ENCODE results near the gene RPS6KL1.
"Not testable (repeated sequence)": the region's sequence is repeated elsewhere in the genome, so short reads cannot be mapped to it uniquely, and the experiment has no call there.

The RPS6KL1 gene

DNA sequence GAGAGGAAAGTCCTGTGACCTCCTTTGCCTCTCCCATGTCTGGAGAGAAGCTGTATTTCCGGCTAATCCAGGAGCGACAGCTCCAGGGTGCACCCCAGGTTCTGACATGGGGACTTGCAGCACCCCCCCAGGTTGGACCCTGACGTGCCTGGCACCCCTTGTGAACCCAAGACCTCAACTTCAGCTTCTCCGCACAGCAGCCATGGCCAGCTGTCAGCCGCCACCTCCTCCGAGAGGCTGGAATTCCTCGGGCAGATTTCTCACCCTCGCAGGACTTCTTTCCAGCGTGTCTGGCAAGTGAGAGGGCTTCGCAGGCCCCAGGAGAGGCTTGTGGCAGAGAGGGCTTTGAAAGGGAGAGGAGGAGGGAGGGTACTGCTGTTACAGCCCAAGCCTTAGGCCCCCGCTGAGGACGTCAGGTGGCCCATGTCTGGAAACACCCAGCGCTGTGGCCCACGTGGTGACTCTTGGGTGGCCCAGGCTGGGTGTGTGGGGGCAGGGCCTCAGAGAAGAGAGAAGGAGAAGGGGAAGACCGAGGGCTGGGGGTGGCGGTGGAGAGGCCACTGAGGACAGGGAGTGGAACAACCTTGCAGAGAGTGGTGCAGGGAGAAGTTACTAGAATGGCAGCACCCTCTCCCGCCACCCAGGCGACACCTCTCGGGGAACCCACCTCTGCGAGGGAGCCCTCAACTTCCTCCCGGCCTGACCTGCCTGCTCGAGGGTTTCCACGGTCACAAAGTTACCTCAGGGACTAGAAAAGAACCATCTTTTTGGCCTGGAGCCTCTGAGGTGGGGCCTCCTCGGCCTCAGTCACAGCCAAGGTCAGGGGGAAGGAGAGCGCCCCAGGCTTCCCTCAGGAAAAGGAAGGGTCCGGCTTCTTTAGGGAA is 11.7 kb upstream of the RPS6KL1 start:
- DNase-seq (ENCODE audit: low read depth): no peak

DNA sequence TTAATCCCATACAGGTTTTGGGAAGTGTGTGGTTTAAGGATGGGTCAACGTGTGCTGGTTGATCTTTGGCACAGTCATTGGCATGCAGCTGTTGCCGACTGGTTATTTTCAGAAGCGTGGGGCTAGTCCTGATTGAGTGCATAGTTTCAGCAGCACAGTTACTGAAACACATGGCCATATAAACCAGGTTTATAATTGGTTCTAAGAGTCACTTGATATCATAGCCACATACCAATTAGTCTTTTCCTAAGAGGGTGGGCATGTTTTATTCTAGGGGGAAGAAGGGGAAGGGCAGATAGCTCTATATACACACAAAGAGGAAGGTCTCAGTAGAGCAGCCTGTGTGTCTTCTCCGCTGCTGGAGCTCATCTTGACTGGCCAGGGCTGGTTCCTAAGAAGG is 11.0 kb upstream of the RPS6KL1 start:
- DNase-seq (ENCODE audit: low read depth): no peak

DNA sequence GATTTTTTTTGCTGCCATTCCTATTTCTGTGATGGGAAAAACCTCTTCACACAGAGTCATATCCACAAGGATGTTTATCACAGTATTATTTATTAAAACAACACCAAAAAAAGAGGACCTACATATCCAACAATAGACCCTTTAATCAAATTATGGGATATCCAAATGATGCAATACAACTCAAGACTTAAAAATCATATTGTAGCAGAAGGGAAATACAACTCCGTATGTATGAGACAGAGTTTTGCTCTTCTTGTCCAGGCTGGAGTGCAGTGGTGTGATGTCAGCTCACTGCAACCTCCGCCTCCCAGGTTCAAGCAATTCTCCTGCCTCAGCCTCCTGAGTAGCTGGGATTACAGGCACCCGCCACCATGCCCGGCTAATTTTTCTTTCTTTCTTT is 9.9 kb upstream of the RPS6KL1 start:
- DNase-seq (ENCODE audit: low read depth): not testable (repeated sequence)

DNA sequence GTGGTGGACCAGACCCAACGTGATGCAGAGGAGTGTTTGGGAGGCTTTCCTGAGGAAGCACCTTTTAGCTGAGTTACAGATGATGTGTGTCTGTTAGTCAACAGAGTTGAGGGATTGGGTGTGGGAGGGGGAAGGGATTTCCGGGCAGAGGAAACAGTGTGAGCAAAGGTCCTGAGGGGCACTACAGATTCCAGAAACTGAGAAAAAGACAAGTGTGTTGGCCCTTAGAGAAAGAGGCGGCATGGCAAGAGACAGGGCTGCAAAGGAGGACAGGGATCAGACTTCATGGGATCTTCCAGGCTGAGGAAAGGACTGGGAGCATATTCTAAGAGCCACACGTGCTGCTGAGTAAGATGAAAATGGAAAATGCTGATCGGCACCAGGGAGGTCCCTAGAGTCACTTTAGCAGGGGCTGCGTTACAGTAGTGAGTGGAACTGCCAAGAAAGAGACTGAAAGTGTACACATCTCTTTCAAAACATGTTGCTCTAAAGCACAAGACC is 9.4 kb upstream of the RPS6KL1 start:
- DNase-seq (ENCODE audit: low read depth): no peak

DNA sequence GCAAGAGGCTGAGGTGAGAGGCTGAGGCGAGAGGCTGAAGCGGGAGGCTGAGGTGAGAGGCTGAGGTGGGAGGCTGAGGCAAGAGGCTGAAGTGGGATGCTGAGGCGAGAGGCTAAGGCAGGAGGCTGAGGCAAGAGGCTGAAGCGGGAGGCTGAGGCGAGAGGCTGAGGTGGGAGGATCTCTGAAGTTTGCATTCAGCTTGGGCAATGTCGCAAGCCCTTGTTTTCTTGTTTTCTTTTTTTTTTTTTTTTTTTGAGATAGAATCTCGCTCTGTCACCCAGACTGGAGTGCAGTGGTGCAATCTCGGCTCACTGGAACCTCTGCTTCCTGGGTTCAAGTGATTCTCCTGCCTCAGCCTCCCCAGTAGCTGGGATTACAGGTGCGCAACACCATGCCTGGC is 8.7 kb upstream of the RPS6KL1 start:
- DNase-seq (ENCODE audit: low read depth): not testable (repeated sequence)

DNA sequence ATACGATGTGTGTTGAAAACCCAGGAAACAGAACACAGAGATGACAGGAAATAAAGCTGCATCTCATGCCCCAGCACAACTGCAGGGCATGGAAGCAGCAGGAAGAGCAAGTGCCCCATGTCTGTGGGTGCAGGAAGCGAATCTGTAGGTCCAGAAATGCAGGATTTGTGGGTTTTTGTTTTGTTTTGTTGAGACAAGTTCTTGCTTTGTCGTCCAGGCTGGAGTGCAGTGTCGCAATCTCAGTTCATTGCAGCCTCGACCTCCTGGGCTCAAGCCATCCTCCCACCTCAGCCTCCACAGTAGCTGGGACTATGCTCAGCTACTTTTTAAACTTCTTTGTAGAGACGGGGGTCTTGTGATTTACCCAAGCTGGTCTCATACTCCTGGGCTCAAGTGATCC is 6.2 kb upstream of the RPS6KL1 start:
- DNase-seq (ENCODE audit: low read depth): no peak

DNA sequence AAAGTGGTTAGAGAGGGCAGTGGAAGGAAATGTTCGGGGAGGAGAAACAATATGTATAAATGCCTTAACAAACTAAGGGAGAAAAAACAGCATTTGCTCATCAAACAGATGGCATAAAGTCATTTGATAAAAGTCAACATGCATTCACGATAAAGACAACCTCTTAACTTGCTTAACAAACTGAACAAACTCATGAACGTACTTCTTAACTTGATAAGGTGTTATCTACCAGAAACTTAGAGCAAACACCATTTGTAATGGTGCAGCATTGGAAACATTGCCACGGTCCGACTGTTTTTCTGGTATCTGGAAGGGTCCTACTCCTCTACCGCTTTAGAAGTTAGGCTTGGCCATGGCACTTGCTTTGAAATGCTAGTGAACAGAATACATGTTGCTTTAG is 4.2 kb upstream of the RPS6KL1 start:
- no peak for DNase-seq (ENCODE audit: low read depth)

DNA sequence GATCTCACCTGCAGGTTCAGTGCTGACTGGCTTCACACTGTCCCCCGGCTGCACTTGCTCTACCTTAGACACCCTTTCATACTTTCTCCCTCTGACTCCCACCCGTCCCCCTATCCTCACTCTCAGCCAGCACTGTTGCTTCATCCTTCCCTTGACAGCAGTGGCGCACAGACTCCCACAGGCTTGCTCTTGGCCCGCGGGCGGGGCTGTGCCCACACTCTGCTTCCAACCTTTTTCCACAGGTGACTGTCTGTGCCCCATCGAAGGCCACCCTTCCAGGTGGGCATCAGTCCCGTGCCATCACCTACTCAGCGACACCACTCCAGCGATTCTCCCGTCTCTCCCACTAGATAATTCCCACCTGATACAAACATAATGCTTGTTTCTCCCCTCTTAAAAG is 1.0 kb upstream of the RPS6KL1 start:
- no peak for DNase-seq (ENCODE audit: low read depth)

DNA sequence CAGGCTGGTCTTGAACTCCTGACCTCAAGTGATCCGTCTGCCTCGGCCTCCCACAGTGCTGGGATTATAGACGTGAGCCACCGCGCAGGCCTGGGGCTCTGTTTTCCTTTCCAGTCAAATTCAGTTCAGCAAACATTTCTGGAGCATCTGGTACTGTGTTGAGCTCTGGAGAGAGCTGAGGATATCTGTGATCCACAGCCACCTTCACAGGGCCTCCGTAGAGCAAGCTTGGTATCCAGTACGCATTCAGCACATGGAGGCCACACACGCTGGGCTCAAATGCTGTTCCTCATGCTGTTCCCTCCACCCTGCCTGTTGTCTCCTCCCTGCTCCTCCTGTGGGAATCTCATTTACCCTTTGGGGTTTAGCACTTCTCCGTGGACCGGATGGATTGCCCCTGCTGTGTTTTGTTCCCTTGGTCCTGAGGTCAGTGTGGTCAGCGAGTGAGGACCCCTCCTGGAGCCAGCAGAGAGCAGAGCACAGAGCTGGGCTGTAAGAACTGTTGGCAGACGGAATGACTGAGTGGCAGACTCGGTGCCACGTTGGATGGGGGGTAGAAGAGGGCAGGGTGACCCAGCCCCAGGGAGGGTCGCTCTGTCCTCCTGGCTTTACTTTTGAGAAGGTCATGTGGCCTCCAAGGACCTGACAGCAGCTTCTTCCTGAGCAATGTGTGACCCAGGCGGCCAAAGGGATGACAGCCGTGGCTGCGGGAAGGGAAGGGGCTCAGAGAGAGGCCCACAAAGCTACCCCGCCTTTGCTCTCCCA is 891 bp downstream of the RPS6KL1 start:
- DNase-seq (ENCODE audit: low read depth): no peak

DNA sequence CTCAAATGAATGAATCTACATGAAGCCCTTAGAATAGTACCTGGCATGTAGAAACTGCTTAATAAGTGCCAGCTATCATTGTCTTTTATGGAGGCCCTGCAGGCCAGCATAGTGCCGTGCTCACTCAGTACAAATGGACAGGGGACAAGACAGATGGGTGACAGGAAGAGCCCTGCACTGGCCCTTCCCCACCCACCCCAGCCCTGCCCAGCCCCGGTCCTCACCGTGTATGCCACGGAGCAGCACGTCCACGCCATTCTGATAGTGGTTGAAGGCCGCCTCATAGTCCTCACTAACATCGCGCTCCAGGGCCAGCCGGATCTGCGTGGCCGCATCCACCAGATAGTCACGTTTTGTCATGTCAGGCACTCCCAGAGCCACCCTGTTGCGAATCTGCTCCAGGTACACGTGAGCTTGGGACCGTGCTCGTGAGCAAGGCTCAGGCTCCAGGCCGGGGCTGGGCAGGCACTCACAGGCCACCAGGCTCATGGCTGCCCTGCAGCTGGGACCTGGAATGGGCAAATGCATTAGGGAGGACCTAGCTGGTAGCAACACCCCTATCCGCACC is 1.9 kb downstream of the RPS6KL1 start:
- DNase-seq (ENCODE audit: low read depth): no peak

DNA sequence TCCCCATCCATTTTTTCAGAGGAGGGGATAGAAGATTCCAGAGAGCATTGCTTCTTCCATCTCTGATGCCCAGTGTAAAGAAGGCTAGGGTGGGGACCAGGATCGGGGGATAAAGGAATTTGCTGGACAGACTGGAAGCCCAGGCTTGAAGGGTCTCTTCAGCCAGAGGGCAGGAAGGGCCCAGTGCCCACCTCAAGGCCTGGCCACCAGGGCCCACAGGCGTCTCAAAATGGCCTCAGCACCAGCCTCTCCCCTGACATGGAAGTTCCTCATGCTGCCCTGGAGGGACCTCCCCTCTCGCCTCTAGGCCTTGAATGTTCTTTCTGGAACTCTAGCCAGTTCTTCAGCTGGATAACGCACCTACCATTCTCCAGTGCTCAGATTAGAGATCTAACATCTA is 2.8 kb downstream of the RPS6KL1 start:
- DNase-seq (ENCODE audit: low read depth): no peak

DNA sequence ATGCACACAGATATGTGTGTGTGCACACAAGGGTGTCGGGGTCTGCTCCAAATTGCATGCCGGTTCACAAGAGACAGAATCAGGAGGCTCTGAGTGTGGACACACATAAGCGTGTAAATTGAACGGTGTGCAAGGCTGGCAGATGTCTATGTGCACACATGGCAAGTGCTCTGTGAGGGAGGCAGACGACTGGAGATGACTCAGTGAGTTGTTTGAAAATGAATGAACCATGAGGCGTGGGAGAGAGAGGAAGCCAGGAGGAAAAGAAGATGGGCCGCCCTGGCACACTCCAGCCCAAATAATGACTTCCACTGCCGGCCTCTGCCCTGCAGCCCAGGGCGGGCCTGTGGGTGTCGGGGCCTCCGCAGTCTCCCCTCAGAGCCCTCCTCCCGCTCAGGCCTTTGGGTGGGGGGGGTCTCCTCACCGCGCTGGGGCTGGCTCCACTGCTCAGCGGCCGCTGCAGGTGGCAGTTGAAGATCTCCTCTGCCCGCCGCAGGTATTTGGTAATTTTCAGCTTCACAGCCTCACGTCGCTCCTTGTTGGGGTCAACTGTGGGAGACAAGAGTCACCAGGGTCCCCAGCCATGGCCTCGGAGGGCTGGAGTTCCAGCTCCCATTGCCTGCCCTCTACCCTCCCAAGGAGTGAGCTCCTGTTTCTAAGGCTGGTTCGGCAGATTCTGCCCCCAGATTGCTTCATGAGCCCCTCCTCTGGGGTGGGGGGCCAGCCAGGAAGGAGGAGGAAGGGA is 3.5 kb downstream of the RPS6KL1 start:
- DNase-seq (ENCODE audit: low read depth): no peak

DNA sequence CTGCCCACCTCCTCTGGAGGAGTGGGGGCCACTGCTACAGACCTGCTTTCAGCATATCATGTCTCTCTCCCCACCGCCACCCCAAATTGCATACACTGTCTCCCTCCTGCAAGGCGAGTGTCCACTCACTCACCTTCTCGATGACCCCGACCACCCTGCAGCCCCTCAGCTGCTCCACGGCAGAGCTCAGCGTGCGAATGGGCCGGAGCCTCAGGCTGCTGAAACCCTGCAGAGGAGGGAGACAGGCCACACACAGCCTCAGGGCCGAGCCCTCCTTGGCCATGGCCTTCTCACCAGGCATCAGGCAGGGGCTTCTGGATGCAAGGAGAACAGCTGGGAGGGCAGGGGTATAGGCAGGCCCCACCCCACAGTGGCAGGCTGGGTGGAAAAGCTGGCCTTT is 4.7 kb downstream of the RPS6KL1 start:
- DNase-seq (ENCODE audit: low read depth): no peak

DNA sequence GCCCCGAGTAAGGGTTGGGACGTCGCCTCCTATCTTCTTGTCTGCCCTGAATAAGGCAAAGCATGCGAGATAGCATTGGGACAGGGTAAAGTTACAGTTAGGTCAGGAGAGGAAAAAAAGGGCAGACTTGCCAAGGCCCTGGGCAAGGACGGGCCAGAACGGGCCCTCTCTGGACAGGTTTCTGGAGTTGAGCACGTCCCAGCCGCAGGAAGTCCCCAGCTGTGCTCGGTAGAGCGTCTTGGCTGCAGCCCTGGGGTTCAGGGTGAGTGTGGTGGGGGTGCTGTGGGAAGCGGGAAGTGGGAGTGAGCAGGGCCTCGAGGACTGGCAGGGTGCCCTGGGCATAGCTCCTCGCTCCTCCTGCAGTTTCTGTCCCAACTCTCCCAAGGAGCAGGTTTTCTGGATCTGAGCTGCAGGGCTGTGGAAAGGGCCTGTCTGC is 5.4 kb downstream of the RPS6KL1 start:
- no peak for DNase-seq (ENCODE audit: low read depth)

DNA sequence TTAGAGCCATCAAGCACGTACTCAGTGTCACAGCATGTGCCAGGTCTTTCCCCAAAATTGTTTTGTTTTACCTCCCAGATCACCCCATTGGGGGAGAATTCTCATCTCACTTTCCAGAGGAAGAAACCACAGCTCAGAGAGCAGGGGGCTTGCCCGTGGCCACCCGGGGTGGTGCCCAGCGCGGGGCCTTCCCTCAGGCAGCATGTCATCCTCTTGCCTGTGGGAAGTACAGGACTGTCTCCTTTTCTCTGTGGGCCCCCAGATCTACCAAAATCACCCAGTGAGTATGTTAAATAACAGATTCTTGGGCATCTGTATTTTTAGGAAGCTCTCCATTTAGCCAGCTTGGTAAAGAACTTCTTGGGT is 5.9 kb downstream of the RPS6KL1 start:
- DNase-seq (ENCODE audit: low read depth): no peak

DNA sequence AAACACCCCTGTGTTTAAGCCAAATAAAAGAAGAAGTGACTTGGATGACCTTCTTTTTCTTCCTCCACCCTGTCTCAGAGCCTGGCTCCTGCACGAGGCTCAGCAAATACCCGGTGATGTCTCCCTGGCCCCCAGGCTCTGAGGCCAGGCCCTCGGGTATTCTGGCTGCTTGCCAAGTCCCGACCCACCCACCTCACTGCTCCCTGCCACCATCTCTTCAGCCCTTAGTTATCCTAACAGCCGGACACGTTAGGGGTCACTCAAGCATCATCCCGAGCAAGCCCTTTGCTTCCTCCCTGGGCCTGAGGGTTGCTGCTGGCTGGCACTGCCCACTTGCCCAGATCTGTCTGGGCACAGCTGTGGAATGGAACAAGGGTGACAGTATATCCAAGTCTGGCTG is 7.2 kb downstream of the RPS6KL1 start:
- DNase-seq (ENCODE audit: low read depth): no peak

DNA sequence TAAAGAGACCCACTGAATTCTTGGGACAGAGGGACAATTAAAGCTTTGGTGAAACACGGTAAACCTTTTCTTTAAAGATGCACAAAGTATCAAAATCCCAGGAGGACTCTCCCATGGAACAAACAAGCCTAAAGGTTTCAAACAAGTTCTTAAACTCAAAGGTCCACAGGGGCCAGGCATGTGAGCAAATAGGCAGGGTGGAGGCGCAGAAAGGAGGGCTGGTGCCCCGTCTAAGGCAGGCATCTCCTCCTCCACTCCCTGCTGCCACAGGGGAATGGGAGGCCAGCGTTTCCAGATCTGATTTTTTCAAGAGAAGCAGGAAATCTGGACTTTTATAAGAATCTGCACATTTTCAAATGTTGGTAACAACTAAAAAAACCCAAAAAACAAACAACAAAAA is 7.6 kb downstream of the RPS6KL1 start:
- no peak for DNase-seq (ENCODE audit: low read depth)

DNA sequence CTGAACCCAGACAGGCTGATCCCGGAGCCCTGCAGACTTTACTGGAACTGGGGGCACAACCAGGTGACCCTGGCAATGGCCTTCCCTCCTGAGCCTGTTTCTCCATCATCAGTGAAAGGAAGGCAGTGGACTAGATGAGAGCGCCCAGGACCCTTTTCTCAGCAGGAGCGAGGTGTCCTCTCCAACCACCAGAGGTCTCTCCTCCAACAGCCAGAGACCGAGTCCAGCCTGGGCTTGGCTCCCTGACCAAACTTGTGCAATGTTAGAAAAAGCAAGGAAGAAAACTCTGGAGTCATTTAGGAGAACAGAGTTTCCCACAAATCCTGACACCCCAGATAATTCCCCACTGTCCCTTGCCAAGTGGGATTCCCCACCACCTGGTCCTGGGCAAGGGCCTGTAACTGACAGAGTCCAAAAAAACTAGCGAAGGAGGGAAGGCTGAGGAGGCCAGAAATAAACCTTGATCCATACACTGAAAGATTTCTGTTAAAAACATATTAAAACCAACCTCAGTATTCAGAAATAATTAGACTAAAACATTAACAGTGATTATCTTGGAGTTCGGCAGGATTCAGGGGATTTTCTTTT is 9.0 kb downstream of the RPS6KL1 start:
- DNase-seq (ENCODE audit: low read depth): no peak

DNA sequence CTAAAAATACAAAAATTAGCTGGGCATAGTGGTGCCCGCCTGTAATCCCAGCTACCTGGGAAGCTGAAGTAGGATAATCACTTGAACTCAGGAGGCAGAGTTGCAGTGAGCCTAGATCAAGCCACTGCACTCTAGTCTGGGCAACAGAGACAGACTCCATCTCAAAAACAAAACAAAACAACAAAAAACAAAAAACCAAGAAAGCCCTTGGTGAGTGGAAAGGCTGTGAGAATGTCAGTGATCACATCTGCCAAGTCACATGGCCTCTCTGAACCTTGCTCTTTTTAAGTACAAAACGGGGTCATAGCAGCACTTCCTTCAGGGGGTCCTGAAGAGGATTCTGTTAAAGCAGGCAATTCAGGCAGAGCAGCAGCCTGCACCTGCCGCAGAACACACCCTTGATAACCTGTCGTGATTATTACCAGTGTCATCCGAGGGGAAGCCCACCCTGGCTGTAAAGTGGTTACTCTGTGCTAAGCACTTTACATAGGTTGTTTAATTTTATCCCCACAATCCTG is 9.6 kb downstream of the RPS6KL1 start:
- DNase-seq (ENCODE audit: low read depth): no peak

DNA sequence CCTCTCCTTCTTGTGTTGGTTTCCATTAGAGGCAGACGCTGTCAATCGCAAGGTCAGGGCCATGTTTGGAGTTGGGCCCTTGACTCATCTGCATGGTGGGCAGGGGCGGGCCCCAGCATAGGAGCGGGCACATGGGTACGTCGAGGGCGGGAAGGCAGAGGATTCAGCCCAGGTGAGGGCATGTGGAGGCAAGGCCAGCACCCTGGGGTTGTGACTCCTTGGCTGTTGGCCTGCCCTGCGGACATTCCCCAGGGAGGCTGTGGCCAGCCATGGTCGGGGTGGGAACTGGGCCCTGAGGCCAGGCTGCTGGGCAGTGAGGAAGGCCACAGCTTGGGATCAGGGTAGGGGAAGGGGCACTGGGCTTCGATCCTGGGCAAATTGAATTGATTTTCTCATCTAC is 10.3 kb downstream of the RPS6KL1 start:
- DNase-seq (ENCODE audit: low read depth): no peak

DNA sequence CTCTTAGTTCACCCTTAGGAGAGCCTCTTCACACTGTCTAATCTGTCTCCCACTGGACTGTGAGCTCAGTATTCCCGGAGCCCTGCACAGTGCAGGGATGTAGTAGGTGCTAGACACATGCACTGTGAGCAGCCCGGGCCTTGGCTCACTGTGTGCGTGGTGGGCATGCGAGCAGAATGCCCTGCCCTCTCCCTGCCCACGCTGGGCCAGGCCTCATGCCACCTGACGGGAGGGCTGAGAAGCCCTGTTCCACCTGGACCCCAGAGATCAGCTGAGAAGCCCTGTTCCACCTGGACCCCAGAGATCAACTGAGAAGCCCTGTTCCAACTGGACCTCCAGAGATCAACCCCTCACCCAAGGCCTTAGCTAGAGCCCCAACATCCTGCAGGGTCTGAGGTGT is 10.9 kb downstream of the RPS6KL1 start:
- no peak for DNase-seq (ENCODE audit: low read depth)

DNA sequence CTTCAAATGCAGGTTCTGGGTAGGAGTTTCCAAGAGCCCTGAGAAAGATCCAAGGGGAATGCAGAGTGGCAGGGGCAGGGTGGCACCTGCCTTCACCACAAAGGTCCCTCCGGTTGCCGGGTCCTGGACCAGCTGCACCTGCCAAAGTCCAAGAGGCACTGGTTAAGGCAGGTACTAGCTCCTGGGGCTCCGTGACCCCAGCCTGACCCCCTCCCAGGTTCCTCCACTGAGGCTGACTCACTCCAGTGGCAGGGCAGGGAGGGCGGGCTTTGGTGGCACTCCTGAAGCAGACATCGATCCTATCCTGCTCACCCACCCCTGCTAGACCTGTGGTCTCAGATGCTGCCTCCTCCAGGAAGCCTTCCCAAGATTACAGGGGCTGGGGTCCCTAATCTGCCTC is 11.4 kb downstream of the RPS6KL1 start:
- no peak for DNase-seq (ENCODE audit: low read depth)

All from activated T-helper 1 cell treated with Interleukin-2 at 50 U/mL for 16 hours (primary cell).